ENCODE results near the gene NDUFS5.
A peak's percentile ranks its signal among the peaks of the same experiment; 100 is the strongest.

Gene NDUFS5

GRCh38 chr1:39082010-39082799 is 56.1 kb downstream of the NDUFS5 start:
- Histone ChIP-seq H3K4me1 (ENCODE audit: control insufficient read depth, insufficient read depth, low read length) (no peaks in the 10 kb centered on the region; the same call in 1 of the 2 replicates), H3K27ac (ENCODE audit: extremely low read depth, low read depth, low read length) (no peak overlapping the region), H3K9me3 (ENCODE audit: control insufficient read depth, insufficient read depth, low read depth, low read length) (no peaks in the 10 kb centered on the region), H3K36me3 (ENCODE audit: control insufficient read depth in 2 of 2, insufficient read depth in 1 of 2, low read length in 2 of 2) (no peaks in the 10 kb centered on the region), H3K4me3 (ENCODE audit: low read depth, low read length) (no peak overlapping the region)
- TF ChIP-seq HIC1 (tag by site-specific recombination; IDR thresholded peaks at IDR 0.05): peak; percentile 25; the same call in 1 of the 2 replicates
- no peak for TF ChIP-seq ZNF610 (tag by site-specific recombination; IDR thresholded peaks at IDR 0.05; ENCODE audit: borderline replicate concordance)
- no peak for TF ChIP-seq HOXD13 (CRISPR knock-in tag; IDR thresholded peaks at IDR 0.05; ENCODE audit: borderline replicate concordance)
- TF ChIP-seq ZNF280D (tag by site-specific recombination; IDR thresholded peaks at IDR 0.05): no peak
- TF ChIP-seq ZNF560 (tag by site-specific recombination; IDR thresholded peaks at IDR 0.05; ENCODE audit: borderline replicate concordance): no peak
- ChIA-PET CTCF (interaction anchor here (0.5 to 2.1 kb wide), 5 partner anchors 9 to 1144 kb away, joined by 3 to 7 read pairs (median 3); no protein-coding TSS in a partner anchor), POLR2A (no interaction called here)

GRCh38 chr1:39082811-39083576 is 56.8 kb downstream of the NDUFS5 start:
- TF ChIP-seq ZBTB44 (tag by site-specific recombination; IDR thresholded peaks at IDR 0.05) (no peak), ZNF292 (tag by site-specific recombination; IDR thresholded peaks at IDR 0.05; ENCODE audit: borderline replicate concordance, low read depth) (no peak), PRDM6 (tag by site-specific recombination; IDR thresholded peaks at IDR 0.05) (no peak)
- no peak overlapping the region for H3K27ac ChIP-seq (ENCODE audit: extremely low read depth, low read depth, low read length)
- H3K36me3 ChIP-seq (ENCODE audit: control insufficient read depth in 2 of 2, insufficient read depth in 1 of 2, low read length in 2 of 2): no peaks in the 10 kb centered on the region
- no peak overlapping the region for H3K4me3 ChIP-seq (ENCODE audit: low read depth, low read length)
- H3K4me1 ChIP-seq (ENCODE audit: control insufficient read depth, insufficient read depth, low read length): no peaks in the 10 kb centered on the region; the same call in 1 of the 2 replicates
- ChIA-PET POLR2A (interaction anchor here (0.5 kb wide), 1 partner anchor 56 kb away, joined by 3 read pairs; no protein-coding TSS in a partner anchor), CTCF (interaction anchor here (0.5 to 2.1 kb wide), 3 partner anchors 9 to 1145 kb away, joined by 3 to 7 read pairs (median 4); no protein-coding TSS in a partner anchor)
- H3K9me3 ChIP-seq (ENCODE audit: control insufficient read depth, insufficient read depth, low read depth, low read length): no peaks in the 10 kb centered on the region
